ENCODE data around the gene JAKMIP1.

JAKMIP1 gene

GRCh38 chr4:6232836-6233785 is 32.8 kb upstream of the JAKMIP1 start:
- Histone ChIP-seq H3K4me1 (ENCODE audit: control insufficient read depth, low read length) (no peaks in the 10 kb centered on the region), H3K27me3 (ENCODE audit: control insufficient read depth, low read length) (no peaks in the 10 kb centered on the region), H3K4me3 (ENCODE audit: low read length) (no peak overlapping the region), H3K9me2 (replicated peaks; ENCODE audit: control insufficient read depth, low read length) (no peaks in the 10 kb centered on the region), H3F3A (ENCODE audit: control insufficient read depth, insufficient read depth) (no peaks in the 10 kb centered on the region), H3K36me3 (ENCODE audit: control insufficient read depth, low read length) (no peaks in the 10 kb centered on the region), H3K27ac (ENCODE audit: low read depth, low read length) (no peak overlapping the region), H3K9me3 (ENCODE audit: control insufficient read depth, insufficient read depth, low read length) (no peaks in the 10 kb centered on the region), H3K79me2 (ENCODE audit: control insufficient read depth, low read length) (no peaks in the 10 kb centered on the region), H3K4me2 (ENCODE audit: low read length) (no peak overlapping the region), H4K20me1 (ENCODE audit: control insufficient read depth, insufficient read depth, low read depth, low read length) (no peaks in the 10 kb centered on the region)
- TF ChIP-seq CTCF (IDR thresholded peaks at IDR 0.05; ENCODE audit: low read depth, low read length, poor library complexity, severe bottlenecking) = no peak
- no peak for TF ChIP-seq EZH2phosphoT487 (IDR thresholded peaks at IDR 0.05; ENCODE audit: borderline replicate concordance, low read length)

GRCh38 chr4:6231663-6232165 is 31.4 kb upstream of the JAKMIP1 start:
- H3K9me2 ChIP-seq (replicated peaks; ENCODE audit: control insufficient read depth, low read length) = no peaks in the 10 kb centered on the region
- H3K36me3 ChIP-seq (ENCODE audit: control insufficient read depth, low read length) = no peaks in the 10 kb centered on the region
- no peak overlapping the region for H3K4me2 ChIP-seq (ENCODE audit: low read length)
- H3K9me3 ChIP-seq (ENCODE audit: control insufficient read depth, insufficient read depth, low read length) = no peaks in the 10 kb centered on the region
- H3K4me3 ChIP-seq (ENCODE audit: low read length) = no peak overlapping the region
- H3F3A ChIP-seq (ENCODE audit: control insufficient read depth, insufficient read depth) = no peaks in the 10 kb centered on the region
- TF ChIP-seq EZH2phosphoT487 (IDR thresholded peaks at IDR 0.05; ENCODE audit: borderline replicate concordance, low read length) (no peak), CTCF (IDR thresholded peaks at IDR 0.05; ENCODE audit: low read depth, low read length, poor library complexity, severe bottlenecking) (no peak)
- H4K20me1 ChIP-seq (ENCODE audit: control insufficient read depth, insufficient read depth, low read depth, low read length) = no peaks in the 10 kb centered on the region
- H3K27me3 ChIP-seq (ENCODE audit: control insufficient read depth, low read length) = no peaks in the 10 kb centered on the region
- H3K4me1 ChIP-seq (ENCODE audit: control insufficient read depth, low read length) = no peaks in the 10 kb centered on the region
- no peaks in the 10 kb centered on the region for H3K79me2 ChIP-seq (ENCODE audit: control insufficient read depth, low read length)
- H3K27ac ChIP-seq (ENCODE audit: low read depth, low read length) = no peak overlapping the region

- H3K27me3 ChIP-seq (ENCODE audit: control insufficient read depth, low read length) = no peaks in the 10 kb centered on the region
- H3K9me3 ChIP-seq (ENCODE audit: control insufficient read depth, insufficient read depth, low read length) = no peaks in the 10 kb centered on the region
- no peaks in the 10 kb centered on the region for H3K9me2 ChIP-seq (replicated peaks; ENCODE audit: control insufficient read depth, low read length)
- no peak overlapping the region for H3K27ac ChIP-seq (ENCODE audit: low read depth, low read length)
- H3K79me2 ChIP-seq (ENCODE audit: control insufficient read depth, low read length) = no peaks in the 10 kb centered on the region
- H3K4me1 ChIP-seq (ENCODE audit: control insufficient read depth, low read length) = no peaks in the 10 kb centered on the region
- no peak overlapping the region for H3K4me3 ChIP-seq (ENCODE audit: low read length)
- H3K36me3 ChIP-seq (ENCODE audit: control insufficient read depth, low read length) = no peaks in the 10 kb centered on the region
- H3F3A ChIP-seq (ENCODE audit: control insufficient read depth, insufficient read depth) = no peaks in the 10 kb centered on the region
- no peak for TF ChIP-seq CTCF (IDR thresholded peaks at IDR 0.05; ENCODE audit: low read depth, low read length, poor library complexity, severe bottlenecking)
- no peak for TF ChIP-seq EZH2phosphoT487 (IDR thresholded peaks at IDR 0.05; ENCODE audit: borderline replicate concordance, low read length)
- H4K20me1 ChIP-seq (ENCODE audit: control insufficient read depth, insufficient read depth, low read depth, low read length) = no peaks in the 10 kb centered on the region
- H3K4me2 ChIP-seq (ENCODE audit: low read length) = no peak overlapping the region
These were observed 30.7 kb upstream of the JAKMIP1 start for GRCh38 chr4:6230827-6231662.
